A549 (cell line): ENCODE measurements around the gene WDR49. TPM values are rescaled to one million over a fixed set of nuclear protein-coding genes. Genes with fewer than 3 reads are reported as not detected.

Experiments
- polyA plus RNA-seq, 4 experiments: library from polyadenylated mRNA; depleted of rRNA in 3 of 4; stranded (reverse); fragments of >200 nt; fragmentation: RNase III in 1 of 4; extraction: RNeasy Plus Mini Kit Qiagen cat#74134 plus additional on column Dnase treatment in 1 of 4; gene quantifications; 2 replicates in 3 of 4; 3 replicates in 1 of 4; pipeline ENCODE4 v1.2.3, GENCODE V29; 2011 to 2017
- small RNA-seq, 6 experiments: library from RNA; depleted of rRNA; stranded (forward); fragments of <200 nt; gene quantifications; one replicate each; pipeline ENCODE3, GENCODE V24; 2012

The WDR49 gene
- polyA plus RNA-seq, 2 of the 4 experiments (the other 2 are of a cell fraction): not detected

Small RNA genes lying within 50 kb of the gene (small RNA-seq; reads per million reads assigned to genes)
- gene HMGN1P8: 0 to 1.0 (median 0) reads per million in 6 experiments

Other genes starting within 250 kb of the WDR49 start
- not detected in 2 replicates for gene SERPINI2, start 179.9 kb downstream of the WDR49 start, polyA plus RNA-seq (2011; rRNA removed)
- not detected in 3 replicates for gene SERPINI2, start 179.9 kb downstream of the WDR49 start, polyA plus RNA-seq (2017; fragmentation: RNase III; extraction: RNeasy Plus Mini Kit Qiagen cat#74134 plus additional on column Dnase treatment)
- gene PDCD10, start 81.0 kb upstream of the WDR49 start, polyA plus RNA-seq (2011; rRNA removed): 73.6 and 100 TPM in 2 replicates
- 46.0 to 55.8 TPM (median 53.7 TPM) in 3 replicates for gene PDCD10, start 81.0 kb upstream of the WDR49 start, polyA plus RNA-seq (2017; fragmentation: RNase III; extraction: RNeasy Plus Mini Kit Qiagen cat#74134 plus additional on column Dnase treatment)
- gene SERPINI1, start 81.8 kb upstream of the WDR49 start, polyA plus RNA-seq (2011; rRNA removed): 8.8 and 10.2 TPM in 2 replicates
- gene SERPINI1, start 81.8 kb upstream of the WDR49 start, polyA plus RNA-seq (2017; fragmentation: RNase III; extraction: RNeasy Plus Mini Kit Qiagen cat#74134 plus additional on column Dnase treatment): 4.7 to 6.5 TPM (median 4.9 TPM) in 3 replicates